ENCODE measurements around the gene CYP2R1.

Gene CYP2R1

DNA sequence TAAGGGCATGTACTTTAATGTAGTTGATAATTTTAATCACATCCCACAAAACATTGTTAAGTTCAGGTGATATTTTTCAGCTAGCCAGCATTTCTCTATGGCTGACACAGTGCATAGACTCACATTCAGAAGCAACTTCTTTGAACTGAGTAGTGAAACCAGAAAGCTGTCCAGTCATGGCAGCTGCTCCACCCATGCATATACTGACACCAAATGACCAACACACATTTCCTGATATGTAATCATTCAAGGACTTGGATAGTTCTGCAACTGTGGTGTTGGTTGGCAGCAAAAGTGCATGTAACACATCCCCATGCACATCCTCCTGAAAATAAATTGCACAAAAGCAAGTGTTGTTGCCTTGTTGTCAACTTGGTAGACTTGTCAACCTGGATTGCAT, 40.4 kb upstream of the CYP2R1 start:
- no peaks in the 10 kb centered on the region for H3K27me3 ChIP-seq (ENCODE audit: low read length)
- H3K4me2 ChIP-seq (ENCODE audit: low read depth, low read length, poor library complexity, severe bottlenecking) = no peak overlapping the region
- H3K27ac ChIP-seq (ENCODE audit: low read depth, low read length) = no peak overlapping the region
- H3K9me2 ChIP-seq (replicated peaks; ENCODE audit: insufficient read depth, low read length) = no peaks in the 10 kb centered on the region
- H2AFZ ChIP-seq (ENCODE audit: low read depth, low read length, severe bottlenecking) = no peak overlapping the region
- no peak overlapping the region for H3K9ac ChIP-seq (ENCODE audit: low read length)
- no peak for TF ChIP-seq EZH2phosphoT487 (conservative IDR thresholded peaks at IDR 0.05; ENCODE audit: low read length)
- TF ChIP-seq, protein P1, sequence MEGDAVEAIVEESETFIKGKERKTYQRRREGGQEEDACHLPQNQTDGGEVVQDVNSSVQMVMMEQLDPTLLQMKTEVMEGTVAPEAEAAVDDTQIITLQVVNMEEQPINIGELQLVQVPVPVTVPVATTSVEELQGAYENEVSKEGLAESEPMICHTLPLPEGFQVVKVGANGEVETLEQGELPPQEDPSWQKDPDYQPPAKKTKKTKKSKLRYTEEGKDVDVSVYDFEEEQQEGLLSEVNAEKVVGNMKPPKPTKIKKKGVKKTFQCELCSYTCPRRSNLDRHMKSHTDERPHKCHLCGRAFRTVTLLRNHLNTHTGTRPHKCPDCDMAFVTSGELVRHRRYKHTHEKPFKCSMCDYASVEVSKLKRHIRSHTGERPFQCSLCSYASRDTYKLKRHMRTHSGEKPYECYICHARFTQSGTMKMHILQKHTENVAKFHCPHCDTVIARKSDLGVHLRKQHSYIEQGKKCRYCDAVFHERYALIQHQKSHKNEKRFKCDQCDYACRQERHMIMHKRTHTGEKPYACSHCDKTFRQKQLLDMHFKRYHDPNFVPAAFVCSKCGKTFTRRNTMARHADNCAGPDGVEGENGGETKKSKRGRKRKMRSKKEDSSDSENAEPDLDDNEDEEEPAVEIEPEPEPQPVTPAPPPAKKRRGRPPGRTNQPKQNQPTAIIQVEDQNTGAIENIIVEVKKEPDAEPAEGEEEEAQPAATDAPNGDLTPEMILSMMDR (IDR thresholded peaks at IDR 0.05; ENCODE audit: insufficient read depth, low read length, poor library complexity, severe bottlenecking) = no peak
- no peak overlapping the region for H3K4me3 ChIP-seq (ENCODE audit: insufficient read depth, low read length, poor library complexity, severe bottlenecking)
- no peaks in the 10 kb centered on the region for H3K9me3 ChIP-seq (ENCODE audit: insufficient read depth, low read length)
- H4K20me1 ChIP-seq (ENCODE audit: low read depth, low read length) = no peaks in the 10 kb centered on the region
- no peaks in the 10 kb centered on the region for H3K79me2 ChIP-seq (ENCODE audit: insufficient read depth, low read length)
- H3K36me3 ChIP-seq (ENCODE audit: low read length) = no peaks in the 10 kb centered on the region
- H3F3A ChIP-seq (ENCODE audit: insufficient read depth) = no peaks in the 10 kb centered on the region

DNA sequence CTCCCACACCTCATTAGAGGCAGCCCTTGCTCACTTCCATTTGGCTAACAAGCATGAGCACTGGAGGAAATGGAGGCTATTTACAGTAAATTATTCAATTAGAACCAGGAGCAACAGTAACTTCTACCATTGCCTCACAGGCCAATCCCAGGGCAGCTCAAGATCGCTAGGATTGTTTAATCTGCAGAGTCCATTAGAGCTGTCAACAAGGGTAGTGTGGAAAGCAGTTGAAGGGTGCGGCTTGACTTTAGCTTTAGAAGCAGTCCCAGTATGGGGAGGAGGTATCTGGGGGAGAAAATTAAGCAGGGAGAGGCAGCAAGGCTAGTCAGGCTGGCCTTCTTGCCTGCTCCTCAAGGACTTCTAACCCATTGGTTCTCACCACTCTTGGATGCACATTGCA, 38.3 kb upstream of the CYP2R1 start:
- no peak overlapping the region for H3K9ac ChIP-seq (ENCODE audit: low read length)
- H3K9me3 ChIP-seq (ENCODE audit: insufficient read depth, low read length) = no peaks in the 10 kb centered on the region
- no peak overlapping the region for H2AFZ ChIP-seq (ENCODE audit: low read depth, low read length, severe bottlenecking)
- no peak overlapping the region for H3K4me3 ChIP-seq (ENCODE audit: insufficient read depth, low read length, poor library complexity, severe bottlenecking)
- no peak for TF ChIP-seq EZH2phosphoT487 (conservative IDR thresholded peaks at IDR 0.05; ENCODE audit: low read length)
- TF ChIP-seq, protein P1 (IDR thresholded peaks at IDR 0.05; ENCODE audit: insufficient read depth, low read length, poor library complexity, severe bottlenecking) = no peak
- H4K20me1 ChIP-seq (ENCODE audit: low read depth, low read length) = no peaks in the 10 kb centered on the region
- H3F3A ChIP-seq (ENCODE audit: insufficient read depth) = no peaks in the 10 kb centered on the region
- no peaks in the 10 kb centered on the region for H3K36me3 ChIP-seq (ENCODE audit: low read length)
- no peak overlapping the region for H3K4me2 ChIP-seq (ENCODE audit: low read depth, low read length, poor library complexity, severe bottlenecking)
- no peaks in the 10 kb centered on the region for H3K79me2 ChIP-seq (ENCODE audit: insufficient read depth, low read length)
- no peaks in the 10 kb centered on the region for H3K9me2 ChIP-seq (replicated peaks; ENCODE audit: insufficient read depth, low read length)
- H3K27me3 ChIP-seq (ENCODE audit: low read length) = no peaks in the 10 kb centered on the region
- no peak overlapping the region for H3K27ac ChIP-seq (ENCODE audit: low read depth, low read length)

DNA sequence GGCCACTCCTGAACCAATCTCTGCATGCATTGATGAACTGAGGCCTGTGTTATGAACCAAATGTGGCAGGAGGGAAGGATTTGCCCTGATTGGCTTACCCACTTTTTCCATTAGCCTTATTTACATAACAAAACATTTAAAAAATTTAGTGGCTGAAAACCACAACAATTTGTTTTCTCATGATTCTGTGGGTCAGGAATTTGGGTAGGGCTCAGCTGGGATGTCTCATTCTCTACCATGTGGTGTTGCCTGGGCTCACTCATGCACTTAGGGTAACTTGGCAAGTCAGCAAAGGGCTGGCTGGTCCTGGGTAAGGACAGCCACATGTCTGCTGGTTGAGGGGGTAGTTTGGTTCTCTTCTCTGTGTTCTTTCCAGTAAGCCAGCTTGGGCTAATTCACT, 35.1 kb upstream of the CYP2R1 start:
- TF ChIP-seq, protein P1 (IDR thresholded peaks at IDR 0.05; ENCODE audit: insufficient read depth, low read length, poor library complexity, severe bottlenecking) = no peak
- no peak for TF ChIP-seq EZH2phosphoT487 (conservative IDR thresholded peaks at IDR 0.05; ENCODE audit: low read length)
- Histone ChIP-seq H3K79me2 (ENCODE audit: insufficient read depth, low read length) (no peaks in the 10 kb centered on the region), H3K9me2 (replicated peaks; ENCODE audit: insufficient read depth, low read length) (no peaks in the 10 kb centered on the region), H3K9ac (ENCODE audit: low read length) (no peak overlapping the region), H2AFZ (ENCODE audit: low read depth, low read length, severe bottlenecking) (no peak overlapping the region), H3F3A (ENCODE audit: insufficient read depth) (no peaks in the 10 kb centered on the region), H3K4me3 (ENCODE audit: insufficient read depth, low read length, poor library complexity, severe bottlenecking) (no peak overlapping the region), H4K20me1 (ENCODE audit: low read depth, low read length) (no peaks in the 10 kb centered on the region), H3K27ac (ENCODE audit: low read depth, low read length) (no peak overlapping the region), H3K4me2 (ENCODE audit: low read depth, low read length, poor library complexity, severe bottlenecking) (no peak overlapping the region), H3K9me3 (ENCODE audit: insufficient read depth, low read length) (no peaks in the 10 kb centered on the region), H3K36me3 (ENCODE audit: low read length) (no peaks in the 10 kb centered on the region), H3K27me3 (ENCODE audit: low read length) (no peaks in the 10 kb centered on the region)

All from SU-DHL-6 (cell line).